ENCODE results near the gene RIC3. TPM values are rescaled to one million over a fixed set of nuclear protein-coding genes. Genes with fewer than 3 reads are reported as not detected.

RIC3 gene
- total RNA-seq, 2 experiments from 2014 or later, result 6.3 to 6.8 TPM

GRCh38 chr11:8099291-8099899 is 69.4 kb downstream of the RIC3 start:
- H3K4me3 Mint-ChIP-seq, result no peak overlapping the region
- H3K9me3 Mint-ChIP-seq, result no peaks in the 10 kb centered on the region
- intact Hi-C loops (cut with micrococcal nuclease), result loop anchor here (1.0 to 10.0 kb wide), 4 partner anchors 66 to 415 kb away; no protein-coding TSS in a partner anchor
- no peaks in the 10 kb centered on the region for H3K36me3 Mint-ChIP-seq (ENCODE audit: low read depth)
- CTCF ChIA-PET, result interaction anchor here (0.6 to 8.5 kb wide), 36 partner anchors 8 to 602 kb away, joined by 3 to 92 read pairs (median 6); partner anchors contain the start of genes EIF3F, RIC3, STK33 and TUB
- peak; percentile 88 for DNase-seq
- no peaks in the 10 kb centered on the region for H3K4me1 Mint-ChIP-seq (ENCODE audit: low read depth)
- no peak overlapping the region for H3K27ac Mint-ChIP-seq
- no peaks in the 10 kb centered on the region for H3K27me3 Mint-ChIP-seq (ENCODE audit: low read depth)

- H3K36me3 Mint-ChIP-seq (ENCODE audit: low read depth), result no peaks in the 10 kb centered on the region
- no peaks in the 10 kb centered on the region for H3K27me3 Mint-ChIP-seq (ENCODE audit: low read depth)
- no peaks in the 10 kb centered on the region for H3K9me3 Mint-ChIP-seq
- H3K4me3 Mint-ChIP-seq, result no peak overlapping the region
- no peak for DNase-seq
- CTCF ChIA-PET, result interaction anchor here (0.7 to 8.5 kb wide), 28 partner anchors 9 to 602 kb away, joined by 3 to 92 read pairs (median 8); partner anchors contain the start of genes EIF3F, STK33 and TUB
- H3K4me1 Mint-ChIP-seq (ENCODE audit: low read depth), result no peaks in the 10 kb centered on the region
- intact Hi-C loops (cut with micrococcal nuclease), result loop anchor here (1.0 to 10.0 kb wide), 4 partner anchors 66 to 414 kb away; no protein-coding TSS in a partner anchor
- H3K27ac Mint-ChIP-seq, result no peak overlapping the region
These were observed 69.9 kb downstream of the RIC3 start for GRCh38 chr11:8098879-8099278.

- no peak overlapping the region for H3K27ac Mint-ChIP-seq
- intact Hi-C loops (cut with micrococcal nuclease), result loop anchor here (2.0 to 10.0 kb wide), 2 partner anchors 206 to 414 kb away; no protein-coding TSS in a partner anchor
- DNase-seq, result no peak
- H3K4me3 Mint-ChIP-seq, result no peak overlapping the region
- no peaks in the 10 kb centered on the region for H3K4me1 Mint-ChIP-seq (ENCODE audit: low read depth)
- H3K27me3 Mint-ChIP-seq (ENCODE audit: low read depth), result no peaks in the 10 kb centered on the region
- H3K9me3 Mint-ChIP-seq, result no peaks in the 10 kb centered on the region
- no peaks in the 10 kb centered on the region for H3K36me3 Mint-ChIP-seq (ENCODE audit: low read depth)
- CTCF ChIA-PET, result interaction anchor here (1.0 to 8.5 kb wide), 16 partner anchors 8 to 496 kb away, joined by 3 to 92 read pairs (median 10); partner anchors contain the start of genes STK33 and TUB
These were observed 70.5 kb downstream of the RIC3 start for GRCh38 chr11:8098361-8098760.

DNA sequence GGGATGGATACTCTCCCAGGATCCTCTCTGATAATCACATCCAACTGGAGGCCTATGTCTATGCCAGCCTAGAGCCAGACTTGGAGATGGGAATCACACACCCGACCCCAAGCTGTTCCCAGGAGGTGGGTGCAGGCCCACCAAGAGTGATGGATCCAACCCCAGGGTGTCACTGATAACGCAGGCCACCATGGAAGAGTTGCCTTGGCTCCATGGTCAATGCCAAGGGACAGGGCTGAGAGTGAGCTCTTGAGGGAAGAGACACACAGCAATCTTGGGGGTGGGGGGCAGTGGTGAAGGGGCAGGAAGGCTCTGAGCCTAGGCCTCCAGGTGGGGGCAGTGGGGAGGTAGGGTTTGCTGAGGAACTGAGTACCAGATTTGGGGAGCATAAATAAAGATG is 70.9 kb downstream of the RIC3 start:
- no peak for DNase-seq
- CTCF ChIA-PET, result interaction anchor here (0.7 to 8.5 kb wide), 8 partner anchors 11 to 319 kb away, joined by 3 to 92 read pairs (median 13); no protein-coding TSS in a partner anchor
- no peaks in the 10 kb centered on the region for H3K36me3 Mint-ChIP-seq (ENCODE audit: low read depth)
- H3K27ac Mint-ChIP-seq, result no peak overlapping the region
- no peaks in the 10 kb centered on the region for H3K27me3 Mint-ChIP-seq (ENCODE audit: low read depth)
- H3K9me3 Mint-ChIP-seq, result no peaks in the 10 kb centered on the region
- intact Hi-C loops (cut with micrococcal nuclease), result loop anchor here (2.0 to 10.0 kb wide), 2 partner anchors 205 to 413 kb away; no protein-coding TSS in a partner anchor
- H3K4me1 Mint-ChIP-seq (ENCODE audit: low read depth), result no peaks in the 10 kb centered on the region
- H3K4me3 Mint-ChIP-seq, result no peak overlapping the region

GRCh38 chr11:8097468-8097867 is 71.4 kb downstream of the RIC3 start:
- intact Hi-C loops (cut with micrococcal nuclease), result loop anchor here (10.0 kb wide), 1 partner anchor 413 kb away; no protein-coding TSS in a partner anchor
- CTCF ChIA-PET, result interaction anchor here (0.7 to 8.5 kb wide), 5 partner anchors 12 to 319 kb away, joined by 3 to 92 read pairs (median 14); no protein-coding TSS in a partner anchor
- Mint-ChIP-seq H3K27ac (no peak overlapping the region), H3K9me3 (no peaks in the 10 kb centered on the region), H3K36me3 (ENCODE audit: low read depth) (no peaks in the 10 kb centered on the region), H3K4me1 (ENCODE audit: low read depth) (peaks cover 2% of the 10 kb centered on the region), H3K27me3 (ENCODE audit: low read depth) (no peaks in the 10 kb centered on the region), H3K4me3 (no peak overlapping the region)
- no peak for DNase-seq

DNA sequence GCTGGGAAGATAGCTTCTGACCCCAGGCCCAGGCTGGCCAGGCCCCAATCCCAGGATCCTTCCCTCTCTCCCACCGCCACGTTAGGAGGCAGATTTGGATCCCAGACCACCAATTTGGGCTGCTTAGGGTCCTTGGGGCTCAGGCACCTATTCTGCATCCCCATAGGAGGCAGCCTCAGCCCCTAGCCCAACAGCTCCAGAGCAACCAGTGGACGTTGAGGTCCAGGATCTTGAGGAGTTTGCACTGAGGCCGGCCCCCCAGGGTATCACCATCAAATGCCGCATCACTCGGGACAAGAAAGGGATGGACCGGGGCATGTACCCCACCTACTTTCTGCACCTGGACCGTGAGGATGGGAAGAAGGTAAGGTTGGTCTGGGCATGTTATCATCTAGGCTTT is 71.8 kb downstream of the RIC3 start:
- Mint-ChIP-seq H3K4me3 (no peak overlapping the region), H3K4me1 (ENCODE audit: low read depth) (peaks cover 2% of the 10 kb centered on the region), H3K27ac (no peak overlapping the region), H3K9me3 (no peaks in the 10 kb centered on the region), H3K36me3 (ENCODE audit: low read depth) (no peaks in the 10 kb centered on the region), H3K27me3 (ENCODE audit: low read depth) (no peaks in the 10 kb centered on the region)
- CTCF ChIA-PET, result interaction anchor here (3.2 to 9.7 kb wide), 3 partner anchors 12 to 92 kb away, joined by 14 to 92 read pairs (median 90); no protein-coding TSS in a partner anchor
- intact Hi-C loops (cut with micrococcal nuclease), result loop anchor here (10.0 kb wide), 1 partner anchor 412 kb away; no protein-coding TSS in a partner anchor
- DNase-seq, result no peak

DNA sequence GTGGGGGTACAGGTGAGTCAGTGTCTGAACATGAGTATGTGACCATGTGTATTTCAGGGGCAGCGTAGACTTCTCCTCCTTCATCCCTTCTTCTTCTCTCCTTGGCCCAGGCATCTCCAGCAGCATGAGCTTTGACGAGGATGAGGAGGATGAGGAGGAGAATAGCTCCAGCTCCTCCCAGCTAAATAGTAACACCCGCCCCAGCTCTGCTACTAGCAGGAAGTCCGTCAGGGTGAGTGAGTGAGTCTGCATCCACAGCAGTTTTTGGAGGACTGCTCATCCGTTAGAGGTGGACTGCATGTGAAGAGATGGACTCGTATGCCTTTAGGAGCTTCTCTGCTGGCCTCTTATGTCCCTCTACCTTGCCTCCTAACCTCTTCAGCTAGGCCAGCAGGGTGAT is 72.2 kb downstream of the RIC3 start:
- no peak overlapping the region for H3K27ac Mint-ChIP-seq
- peaks cover 2% of the 10 kb centered on the region for H3K4me1 Mint-ChIP-seq (ENCODE audit: low read depth)
- H3K4me3 Mint-ChIP-seq, result no peak overlapping the region
- DNase-seq, result no peak
- CTCF ChIA-PET, result interaction anchor here (0.6 to 9.7 kb wide), 6 partner anchors 10 to 109 kb away, joined by 3 to 92 read pairs (median 9); partner anchors contain the start of gene EIF3F
- no peaks in the 10 kb centered on the region for H3K9me3 Mint-ChIP-seq
- intact Hi-C loops (cut with micrococcal nuclease), result loop anchor here (10.0 kb wide), 1 partner anchor 412 kb away; no protein-coding TSS in a partner anchor
- H3K36me3 Mint-ChIP-seq (ENCODE audit: low read depth), result no peaks in the 10 kb centered on the region
- no peaks in the 10 kb centered on the region for H3K27me3 Mint-ChIP-seq (ENCODE audit: low read depth)

DNA sequence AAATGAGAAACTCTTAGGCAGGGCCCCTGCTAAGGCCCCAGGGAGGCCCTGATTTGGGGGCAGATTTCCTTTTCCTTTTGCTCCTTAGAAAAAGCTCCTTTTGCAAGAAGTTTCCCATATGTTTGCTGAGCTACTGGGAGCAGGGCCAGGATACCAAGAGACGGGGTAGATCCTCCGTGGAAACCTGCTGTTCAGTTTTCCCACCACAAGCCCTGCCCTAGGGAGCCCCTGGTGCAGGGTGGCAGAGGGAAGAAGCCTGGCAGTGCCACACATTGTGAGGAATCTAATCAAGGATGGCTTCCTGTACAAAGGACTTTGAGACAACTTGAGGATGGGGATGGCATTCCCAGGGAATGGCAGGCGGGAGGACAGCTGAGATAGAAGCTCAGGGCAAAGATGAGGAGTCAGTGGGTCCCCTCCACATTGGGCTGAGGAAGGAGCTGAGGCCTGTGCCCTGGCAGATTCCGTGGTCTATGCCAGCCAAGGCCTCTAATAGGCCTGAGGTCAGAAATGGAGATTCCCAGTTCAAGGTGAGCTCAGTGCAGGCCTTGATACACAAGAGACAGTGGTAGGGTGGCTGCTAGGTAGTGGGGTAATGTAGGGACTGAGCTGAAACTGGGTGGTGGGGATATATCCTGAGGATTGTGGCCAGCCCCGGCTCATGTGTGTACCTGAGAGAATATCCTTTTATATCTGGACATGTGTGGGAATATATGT is 72.9 kb downstream of the RIC3 start:
- no peak for DNase-seq
- no peaks in the 10 kb centered on the region for H3K36me3 Mint-ChIP-seq (ENCODE audit: low read depth)
- intact Hi-C loops (cut with micrococcal nuclease), result loop anchor here (10.0 kb wide), 1 partner anchor 411 kb away; no protein-coding TSS in a partner anchor
- no peaks in the 10 kb centered on the region for H3K27me3 Mint-ChIP-seq (ENCODE audit: low read depth)
- H3K4me3 Mint-ChIP-seq, result no peak overlapping the region
- no peak overlapping the region for H3K27ac Mint-ChIP-seq
- CTCF ChIA-PET, result interaction anchor here (0.6 to 10.8 kb wide), 8 partner anchors 9 to 109 kb away, joined by 3 to 92 read pairs (median 4); partner anchors contain the start of gene EIF3F
- no peaks in the 10 kb centered on the region for H3K9me3 Mint-ChIP-seq
- H3K4me1 Mint-ChIP-seq (ENCODE audit: low read depth), result peaks cover 2% of the 10 kb centered on the region

GRCh38 chr11:8095371-8095770 is 73.5 kb downstream of the RIC3 start:
- no peak overlapping the region for H3K27ac Mint-ChIP-seq
- no peak for DNase-seq
- peaks cover 2% of the 10 kb centered on the region for H3K4me1 Mint-ChIP-seq (ENCODE audit: low read depth)
- no peak overlapping the region for H3K4me3 Mint-ChIP-seq
- no peaks in the 10 kb centered on the region for H3K9me3 Mint-ChIP-seq
- no peaks in the 10 kb centered on the region for H3K27me3 Mint-ChIP-seq (ENCODE audit: low read depth)
- H3K36me3 Mint-ChIP-seq (ENCODE audit: low read depth), result no peaks in the 10 kb centered on the region
- intact Hi-C loops (cut with micrococcal nuclease), result loop anchor here (10.0 kb wide), 1 partner anchor 411 kb away; no protein-coding TSS in a partner anchor
- CTCF ChIA-PET, result interaction anchor here (1.1 to 10.8 kb wide), 6 partner anchors 9 to 108 kb away, joined by 3 to 90 read pairs (median 4); partner anchors contain the start of gene EIF3F

DNA sequence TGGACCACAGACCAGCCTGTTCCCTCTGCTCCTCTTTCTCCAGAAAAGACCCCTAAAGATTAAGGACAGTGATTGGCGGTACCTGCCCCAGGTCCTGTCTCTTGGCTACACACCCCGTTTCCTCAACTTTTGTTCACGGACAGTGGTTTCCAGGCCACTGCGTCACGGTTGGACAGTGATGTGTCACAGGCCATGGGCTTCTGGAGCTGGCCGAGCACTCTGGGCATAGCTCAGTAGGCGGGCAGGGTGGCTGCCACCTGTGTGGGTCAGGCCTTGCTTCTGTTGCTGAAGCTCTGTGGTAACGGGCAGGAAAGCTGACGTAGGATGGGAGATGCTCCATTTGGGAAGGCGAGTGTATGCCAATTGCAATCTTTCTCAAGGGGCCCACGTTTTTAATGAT is 74.2 kb downstream of the RIC3 start:
- H3K4me3 Mint-ChIP-seq, result no peak overlapping the region
- H3K4me1 Mint-ChIP-seq (ENCODE audit: low read depth), result peaks cover 2% of the 10 kb centered on the region
- H3K27ac Mint-ChIP-seq, result no peak overlapping the region
- CTCF ChIA-PET, result interaction anchor here (1.2 to 10.8 kb wide), 5 partner anchors 9 to 89 kb away, joined by 3 to 90 read pairs (median 4); no protein-coding TSS in a partner anchor
- DNase-seq, result no peak
- H3K9me3 Mint-ChIP-seq, result no peaks in the 10 kb centered on the region
- no peaks in the 10 kb centered on the region for H3K36me3 Mint-ChIP-seq (ENCODE audit: low read depth)
- intact Hi-C loops (cut with micrococcal nuclease), result loop anchor here (10.0 kb wide), 1 partner anchor 410 kb away; no protein-coding TSS in a partner anchor
- no peaks in the 10 kb centered on the region for H3K27me3 Mint-ChIP-seq (ENCODE audit: low read depth)

DNA sequence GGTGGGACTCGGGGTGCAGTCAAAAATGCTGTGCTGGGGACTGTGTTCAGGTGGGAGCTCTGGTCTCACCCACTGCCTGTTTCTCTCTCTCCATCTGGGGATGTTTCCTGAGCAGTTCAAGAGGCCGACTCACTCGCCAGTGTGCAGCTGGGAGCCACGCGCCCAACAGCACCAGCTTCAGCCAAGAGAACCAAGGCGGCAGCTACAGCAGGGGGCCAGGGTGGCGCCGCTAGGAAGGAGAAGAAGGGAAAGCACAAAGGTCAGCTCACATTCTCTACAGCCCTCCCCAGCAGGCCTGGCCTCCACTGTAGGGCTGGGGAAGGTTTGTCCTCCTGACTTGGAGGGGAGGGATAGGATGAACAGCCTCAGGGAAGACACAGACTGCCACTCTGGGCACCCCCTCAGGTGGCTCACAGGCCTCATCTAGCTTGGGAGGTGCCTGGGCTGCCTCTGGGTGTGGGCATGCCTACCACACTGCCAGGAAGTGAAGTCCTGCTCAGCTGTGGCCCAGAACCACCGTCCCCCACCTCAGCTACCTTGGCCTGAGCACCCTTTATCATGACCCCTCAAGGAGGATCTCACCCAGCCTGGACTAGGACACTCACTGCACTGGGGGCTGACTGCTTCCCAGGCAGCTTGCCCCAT is 74.8 kb downstream of the RIC3 start:
- H3K27me3 Mint-ChIP-seq (ENCODE audit: low read depth), result no peaks in the 10 kb centered on the region
- intact Hi-C loops (cut with micrococcal nuclease), result loop anchor here (10.0 kb wide), 1 partner anchor 409 kb away; no protein-coding TSS in a partner anchor

More for the DNA sequence above, 74.8 kb downstream of the RIC3 start:
- no peak for DNase-seq
- Mint-ChIP-seq H3K4me1 (ENCODE audit: low read depth) (peaks cover 2% of the 10 kb centered on the region), H3K4me3 (no peak overlapping the region), H3K9me3 (no peaks in the 10 kb centered on the region), H3K36me3 (ENCODE audit: low read depth) (no peaks in the 10 kb centered on the region), H3K27ac (no peak overlapping the region)
- CTCF ChIA-PET, result interaction anchor here (1.2 to 10.8 kb wide), 5 partner anchors 10 to 89 kb away, joined by 3 to 90 read pairs (median 4); no protein-coding TSS in a partner anchor
